ENCODE data around the gene GRK5.

DNA sequence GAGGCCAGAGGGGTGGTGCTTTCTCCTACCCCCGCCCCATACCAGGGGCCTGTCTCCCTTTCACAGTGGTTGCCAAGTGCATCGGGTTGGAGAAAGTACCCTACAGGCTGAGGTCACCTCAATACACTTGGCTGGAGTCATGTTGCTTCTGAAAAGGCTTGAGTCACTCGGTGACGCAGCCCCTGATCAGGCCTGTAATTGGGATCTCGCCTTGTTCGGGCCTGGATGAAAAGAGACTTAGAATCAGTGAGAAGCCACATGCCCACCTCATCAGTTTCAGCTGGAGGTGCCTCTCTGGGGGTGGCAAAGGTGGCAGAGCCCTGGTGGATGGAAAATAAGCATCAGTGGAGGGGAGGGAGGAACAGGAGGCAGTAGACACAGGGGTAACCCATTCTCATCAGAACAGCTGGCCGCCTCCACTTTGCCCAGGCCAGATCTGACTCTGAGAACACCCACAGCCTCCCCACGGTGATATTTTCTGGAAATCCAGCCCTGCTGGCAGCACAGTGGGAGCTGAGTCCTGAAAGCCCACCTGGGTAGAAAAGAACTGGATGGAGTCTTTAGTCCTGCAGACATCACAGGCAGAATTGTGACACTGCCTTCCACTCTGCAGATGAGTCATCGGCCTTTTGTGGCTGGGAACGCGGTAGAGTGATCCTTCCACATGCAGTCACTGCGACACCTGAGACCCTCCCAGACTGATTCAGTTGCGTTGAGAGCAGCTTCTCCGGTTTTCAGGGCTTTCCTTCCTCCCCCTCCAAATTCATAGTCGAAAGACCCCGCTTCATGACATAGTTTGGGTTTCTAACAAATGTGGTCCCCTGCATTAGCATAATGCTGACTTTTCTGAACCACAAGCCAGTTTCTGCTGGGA lies 108.0 kb downstream of the GRK5 start:
- TF ChIP-seq EZH2phosphoT487 (IDR thresholded peaks at IDR 0.05; ENCODE audit: insufficient read depth, low read depth) (no peak), EZH2 (IDR thresholded peaks at IDR 0.05; ENCODE audit: insufficient read depth, poor library complexity, severe bottlenecking) (no peak)
